ENCODE data around the gene CREB3L2.

Gene CREB3L2

GRCh38 chr7:137932881-137933269, 69.0 kb downstream of the CREB3L2 start:
- Histone ChIP-seq H4K8ac (ENCODE audit: low read length) (no peak overlapping the region), H3K27me3 (ENCODE audit: control insufficient read depth in 1 of 2, insufficient read depth in 1 of 2, low read length in 2 of 2) (no peaks in the 10 kb centered on the region), H3K14ac (ENCODE audit: low read length in 2 of 2) (no peak overlapping the region), H3K4ac (ENCODE audit: low read depth in 1 of 2, low read length in 2 of 2) (peak overlapping the region; percentile 42 to 59), H3K4me1 (ENCODE audit: control insufficient read depth, insufficient read depth, low read depth, low read length) (peaks cover 34% of the 10 kb centered on the region), H2AFZ (ENCODE audit: low read depth, low read length) (no peak overlapping the region), H3K4me2 (ENCODE audit: low read length, poor library complexity, severe bottlenecking) (no peak overlapping the region), H3K9ac (ENCODE audit: low read length) (peak overlapping the region; percentile 64), H3K9me3 (ENCODE audit: control insufficient read depth, low read length) (no peaks in the 10 kb centered on the region), H2AK5ac (ENCODE audit: low read length, severe bottlenecking) (peak overlapping the region; percentile 44), H4K91ac (ENCODE audit: low read length) (peak overlapping the region; percentile 68), H2BK5ac (ENCODE audit: low read depth, low read length, poor library complexity, severe bottlenecking) (no peak overlapping the region), H3K36me3 (ENCODE audit: control insufficient read depth in 1 of 2, insufficient read depth in 2 of 2, low read depth in 1 of 2, low read length in 2 of 2) (peaks cover 2 to 4% of the 10 kb centered on the region in 2 experiments), H3K79me1 (replicated peaks; ENCODE audit: low read length, poor library complexity, severe bottlenecking) (no peaks in the 10 kb centered on the region), H3K23ac (ENCODE audit: low read length in 2 of 2) (peak overlapping the region in 1 of 2 experiments; percentile 27), H2BK12ac (ENCODE audit: low read length in 2 of 2) (peak overlapping the region in 1 of 2 experiments; percentile 45), H3K27ac (ENCODE audit: low read length, poor library complexity, severe bottlenecking) (peak overlapping the region; percentile 67), H3K18ac (ENCODE audit: low read depth in 1 of 2, low read length in 2 of 2) (peak overlapping the region in 1 of 2 experiments; percentile 69), H2BK120ac (ENCODE audit: low read depth, low read length) (peak overlapping the region; percentile 54), H3K4me3 (ENCODE audit: insufficient read depth in 1 of 2, low read depth in 1 of 2, low read length in 2 of 2) (peak overlapping the region in 1 of 2 experiments; percentile 54), H2BK15ac (ENCODE audit: low read depth, poor library complexity, severe bottlenecking) (no peak overlapping the region)
- peak; percentile 92 for DNase-seq
- 22% methylated on average over 5 of the region's 5 CpGs for WGBS

- no peak overlapping the region for H2AFZ ChIP-seq (ENCODE audit: low read depth, low read length)
- H3K14ac ChIP-seq (ENCODE audit: low read length in 2 of 2), result no peak overlapping the region
- no peak overlapping the region for H4K91ac ChIP-seq (ENCODE audit: low read length)
- WGBS, result 88% methylated on average over 2 of the region's 2 CpGs
- DNase-seq, result no peak
- no peak overlapping the region for H3K4ac ChIP-seq (ENCODE audit: low read depth in 1 of 2, low read length in 2 of 2)
- H3K4me2 ChIP-seq (ENCODE audit: low read length, poor library complexity, severe bottlenecking), result no peak overlapping the region
- H3K27me3 ChIP-seq (ENCODE audit: control insufficient read depth in 1 of 2, insufficient read depth in 1 of 2, low read length in 2 of 2), result no peaks in the 10 kb centered on the region
- peaks cover 30% of the 10 kb centered on the region for H3K4me1 ChIP-seq (ENCODE audit: control insufficient read depth, insufficient read depth, low read depth, low read length)
- no peak overlapping the region for H2BK5ac ChIP-seq (ENCODE audit: low read depth, low read length, poor library complexity, severe bottlenecking)
- H3K18ac ChIP-seq (ENCODE audit: low read depth in 1 of 2, low read length in 2 of 2), result no peak overlapping the region
- H4K8ac ChIP-seq (ENCODE audit: low read length), result no peak overlapping the region
- H3K79me1 ChIP-seq (replicated peaks; ENCODE audit: low read length, poor library complexity, severe bottlenecking), result peaks cover 2% of the 10 kb centered on the region
- no peak overlapping the region for H2AK5ac ChIP-seq (ENCODE audit: low read length, severe bottlenecking)
- H3K27ac ChIP-seq (ENCODE audit: low read length, poor library complexity, severe bottlenecking), result peak overlapping the region; percentile 39
- no peak overlapping the region for H3K23ac ChIP-seq (ENCODE audit: low read length in 2 of 2)
- H3K4me3 ChIP-seq (ENCODE audit: insufficient read depth in 1 of 2, low read depth in 1 of 2, low read length in 2 of 2), result no peak overlapping the region
- no peaks in the 10 kb centered on the region for H3K9me3 ChIP-seq (ENCODE audit: control insufficient read depth, low read length)
- no peak overlapping the region for H2BK120ac ChIP-seq (ENCODE audit: low read depth, low read length)
- H3K36me3 ChIP-seq (ENCODE audit: control insufficient read depth in 1 of 2, insufficient read depth in 2 of 2, low read depth in 1 of 2, low read length in 2 of 2), result peaks cover 5 to 13% of the 10 kb centered on the region in 2 experiments
- H2BK15ac ChIP-seq (ENCODE audit: low read depth, poor library complexity, severe bottlenecking), result no peak overlapping the region
- H2BK12ac ChIP-seq (ENCODE audit: low read length in 2 of 2), result no peak overlapping the region
- H3K9ac ChIP-seq (ENCODE audit: low read length), result peak overlapping the region; percentile 64
Observed at GRCh38 chr7:137931823-137932222, 70.1 kb downstream of the CREB3L2 start.

GRCh38 chr7:137930581-137930980, 71.3 kb downstream of the CREB3L2 start:
- peak; percentile 54 for DNase-seq
- peak overlapping the region in 1 of 2 experiments; percentile 30 for H3K4ac ChIP-seq (ENCODE audit: low read depth in 1 of 2, low read length in 2 of 2)
- peak overlapping the region; percentile 93 for H2AK5ac ChIP-seq (ENCODE audit: low read length, severe bottlenecking)
- H3K27me3 ChIP-seq (ENCODE audit: control insufficient read depth in 1 of 2, insufficient read depth in 1 of 2, low read length in 2 of 2), result no peaks in the 10 kb centered on the region
- H2AFZ ChIP-seq (ENCODE audit: low read depth, low read length), result no peak overlapping the region
- peak overlapping the region; percentile 73 for H3K27ac ChIP-seq (ENCODE audit: low read length, poor library complexity, severe bottlenecking)
- 92% methylated on average over 2 of the region's 2 CpGs for WGBS
- H3K9ac ChIP-seq (ENCODE audit: low read length), result no peak overlapping the region
- no peak overlapping the region for H2BK5ac ChIP-seq (ENCODE audit: low read depth, low read length, poor library complexity, severe bottlenecking)
- H3K18ac ChIP-seq (ENCODE audit: low read depth in 1 of 2, low read length in 2 of 2), result peak overlapping the region; percentile 45 to 71
- no peak overlapping the region for H3K4me3 ChIP-seq (ENCODE audit: insufficient read depth in 1 of 2, low read depth in 1 of 2, low read length in 2 of 2)
- peaks cover 8 to 23% of the 10 kb centered on the region in 2 experiments for H3K36me3 ChIP-seq (ENCODE audit: control insufficient read depth in 1 of 2, insufficient read depth in 2 of 2, low read depth in 1 of 2, low read length in 2 of 2)
- H3K23ac ChIP-seq (ENCODE audit: low read length in 2 of 2), result no peak overlapping the region
- no peak overlapping the region for H3K14ac ChIP-seq (ENCODE audit: low read length in 2 of 2)
- H3K4me2 ChIP-seq (ENCODE audit: low read length, poor library complexity, severe bottlenecking), result no peak overlapping the region
- peaks cover 26% of the 10 kb centered on the region for H3K4me1 ChIP-seq (ENCODE audit: control insufficient read depth, insufficient read depth, low read depth, low read length)
- H4K91ac ChIP-seq (ENCODE audit: low read length), result no peak overlapping the region
- H2BK12ac ChIP-seq (ENCODE audit: low read length in 2 of 2), result peak overlapping the region; percentile 18 to 42
- no peak overlapping the region for H2BK15ac ChIP-seq (ENCODE audit: low read depth, poor library complexity, severe bottlenecking)
- peaks cover 2% of the 10 kb centered on the region for H3K79me1 ChIP-seq (replicated peaks; ENCODE audit: low read length, poor library complexity, severe bottlenecking)
- peaks cover 3% of the 10 kb centered on the region for H3K9me3 ChIP-seq (ENCODE audit: control insufficient read depth, low read length)
- peak overlapping the region; percentile 30 for H2BK120ac ChIP-seq (ENCODE audit: low read depth, low read length)
- H4K8ac ChIP-seq (ENCODE audit: low read length), result peak overlapping the region; percentile 45

GRCh38 chr7:137928626-137929025, 73.3 kb downstream of the CREB3L2 start:
- Histone ChIP-seq H2AFZ (ENCODE audit: low read depth, low read length) (no peak overlapping the region), H3K9ac (ENCODE audit: low read length) (no peak overlapping the region), H3K27ac (ENCODE audit: low read length, poor library complexity, severe bottlenecking) (peak overlapping the region; percentile 63), H3K18ac (ENCODE audit: low read depth in 1 of 2, low read length in 2 of 2) (no peak overlapping the region), H2BK120ac (ENCODE audit: low read depth, low read length) (no peak overlapping the region), H3K4me3 (ENCODE audit: insufficient read depth in 1 of 2, low read depth in 1 of 2, low read length in 2 of 2) (no peak overlapping the region), H3K14ac (ENCODE audit: low read length in 2 of 2) (no peak overlapping the region), H3K4me2 (ENCODE audit: low read length, poor library complexity, severe bottlenecking) (no peak overlapping the region), H2BK15ac (ENCODE audit: low read depth, poor library complexity, severe bottlenecking) (no peak overlapping the region), H3K4me1 (ENCODE audit: control insufficient read depth, insufficient read depth, low read depth, low read length) (peaks cover 27% of the 10 kb centered on the region), H3K4ac (ENCODE audit: low read depth in 1 of 2, low read length in 2 of 2) (no peak overlapping the region), H2AK5ac (ENCODE audit: low read length, severe bottlenecking) (peak overlapping the region; percentile 79), H3K27me3 (ENCODE audit: control insufficient read depth in 1 of 2, insufficient read depth in 1 of 2, low read length in 2 of 2) (no peaks in the 10 kb centered on the region), H3K9me3 (ENCODE audit: control insufficient read depth, low read length) (peaks cover 3% of the 10 kb centered on the region), H2BK5ac (ENCODE audit: low read depth, low read length, poor library complexity, severe bottlenecking) (no peak overlapping the region), H2BK12ac (ENCODE audit: low read length in 2 of 2) (peak overlapping the region in 1 of 2 experiments; percentile 39), H4K8ac (ENCODE audit: low read length) (no peak overlapping the region), H3K79me1 (replicated peaks; ENCODE audit: low read length, poor library complexity, severe bottlenecking) (peaks cover 6% of the 10 kb centered on the region), H3K23ac (ENCODE audit: low read length in 2 of 2) (peak overlapping the region in 1 of 2 experiments; percentile 56), H4K91ac (ENCODE audit: low read length) (no peak overlapping the region), H3K36me3 (ENCODE audit: control insufficient read depth in 1 of 2, insufficient read depth in 2 of 2, low read depth in 1 of 2, low read length in 2 of 2) (peaks cover 8 to 36% of the 10 kb centered on the region in 2 experiments)
- DNase-seq, result no peak
- WGBS, result 96% methylated on average over 3 of the region's 5 CpGs

Data from mesenchymal stem cell (in vitro differentiated cells and primary cell).